Activated naive CD8-positive, alpha-beta T cell treated with anti-CD3 and anti-CD28 coated beads for 36 hours (primary cell): ENCODE measurements around the gene TMEM253. TPM values are rescaled to one million over a fixed set of nuclear protein-coding genes. Genes with fewer than 3 reads are reported as not detected.

Experiments used
- DNase-seq: peaks from one replicate; pipeline ENCODE4 v3.0.0; 2021
- H3K27ac Mint-ChIP-seq: one replicate; pipeline ENCODE4 v1.8.0; 2022; ENCODE audit warnings: mild to moderate bottlenecking, moderate library complexity, mixed read lengths
- H3K27me3 Mint-ChIP-seq: one replicate; pipeline ENCODE4 v1.8.0; 2022; ENCODE audit warnings: mild to moderate bottlenecking, mixed read lengths
- H3K36me3 Mint-ChIP-seq: one replicate; pipeline ENCODE4 v1.8.0; 2021; ENCODE audit warnings: mild to moderate bottlenecking, mixed read lengths
- H3K4me1 Mint-ChIP-seq: one replicate; pipeline ENCODE4 v1.8.0; 2021; ENCODE audit warnings: mixed read lengths
- H3K4me3 Mint-ChIP-seq: one replicate; pipeline ENCODE4 v1.8.0; 2022; ENCODE audit warnings: mild to moderate bottlenecking, moderate library complexity, mixed read lengths
- H3K9me3 Mint-ChIP-seq: one replicate; pipeline ENCODE4 v1.8.0; 2022; ENCODE audit warnings: mixed read lengths
- total RNA-seq, 2 experiments: library from RNA; stranded (reverse); gene quantifications; one replicate each; pipeline ENCODE4 v1.2.3, GENCODE V29; 2021

TMEM253 gene
- total RNA-seq, 2 experiments from 2014 or later: not detected

GRCh38 chr14:21081521-21082142 is 19.2 kb upstream of the TMEM253 start:
- H3K4me1 Mint-ChIP-seq: peaks cover 2% of the 10 kb centered on the region
- no peaks in the 10 kb centered on the region for H3K9me3 Mint-ChIP-seq
- H3K27me3 Mint-ChIP-seq: no peaks in the 10 kb centered on the region
- DNase-seq: no peak
- no peak overlapping the region for H3K4me3 Mint-ChIP-seq
- no peaks in the 10 kb centered on the region for H3K36me3 Mint-ChIP-seq
- H3K27ac Mint-ChIP-seq: no peak overlapping the region

- H3K4me3 Mint-ChIP-seq: no peak overlapping the region
Observed at GRCh38 chr14:21083565-21084325, 17.1 kb upstream of the TMEM253 start.

GRCh38 chr14:21084396-21084795 is 16.5 kb upstream of the TMEM253 start:
- H3K4me3 Mint-ChIP-seq: no peak overlapping the region
- DNase-seq: no peak
- H3K9me3 Mint-ChIP-seq: no peaks in the 10 kb centered on the region
- no peaks in the 10 kb centered on the region for H3K27me3 Mint-ChIP-seq
- no peak overlapping the region for H3K27ac Mint-ChIP-seq
- H3K36me3 Mint-ChIP-seq: no peaks in the 10 kb centered on the region
- H3K4me1 Mint-ChIP-seq: peaks cover 16% of the 10 kb centered on the region

More at GRCh38 chr14:21083565-21084325, 17.1 kb upstream of the TMEM253 start:
- Mint-ChIP-seq H3K36me3 (no peaks in the 10 kb centered on the region), H3K27ac (no peak overlapping the region), H3K9me3 (no peaks in the 10 kb centered on the region), H3K27me3 (no peaks in the 10 kb centered on the region), H3K4me1 (peaks cover 13% of the 10 kb centered on the region)
- no peak for DNase-seq

- H3K27ac Mint-ChIP-seq: no peak overlapping the region
- no peak overlapping the region for H3K4me3 Mint-ChIP-seq
- no peaks in the 10 kb centered on the region for H3K27me3 Mint-ChIP-seq
- DNase-seq: no peak
- H3K9me3 Mint-ChIP-seq: no peaks in the 10 kb centered on the region
- no peaks in the 10 kb centered on the region for H3K36me3 Mint-ChIP-seq
- H3K4me1 Mint-ChIP-seq: peaks cover 16% of the 10 kb centered on the region
Observed at GRCh38 chr14:21084998-21085853, 15.6 kb upstream of the TMEM253 start.

- no peaks in the 10 kb centered on the region for H3K27me3 Mint-ChIP-seq
- no peaks in the 10 kb centered on the region for H3K36me3 Mint-ChIP-seq
- DNase-seq: no peak
- H3K27ac Mint-ChIP-seq: no peak overlapping the region
- H3K9me3 Mint-ChIP-seq: no peaks in the 10 kb centered on the region
- no peak overlapping the region for H3K4me3 Mint-ChIP-seq
- peaks cover 16% of the 10 kb centered on the region for H3K4me1 Mint-ChIP-seq
Observed at GRCh38 chr14:21086908-21087293, 14.0 kb upstream of the TMEM253 start.

- H3K27ac Mint-ChIP-seq: no peak overlapping the region
- H3K9me3 Mint-ChIP-seq: no peaks in the 10 kb centered on the region
- no peak overlapping the region for H3K4me3 Mint-ChIP-seq
- DNase-seq: peak; percentile 46
- no peaks in the 10 kb centered on the region for H3K27me3 Mint-ChIP-seq
- no peaks in the 10 kb centered on the region for H3K36me3 Mint-ChIP-seq
- peaks cover 17% of the 10 kb centered on the region for H3K4me1 Mint-ChIP-seq
Observed at GRCh38 chr14:21087294-21088091, 13.4 kb upstream of the TMEM253 start.

- H3K4me1 Mint-ChIP-seq: peaks cover 19% of the 10 kb centered on the region
- H3K4me3 Mint-ChIP-seq: no peak overlapping the region
- H3K27ac Mint-ChIP-seq: no peak overlapping the region
- no peaks in the 10 kb centered on the region for H3K9me3 Mint-ChIP-seq
- no peak for DNase-seq
- no peaks in the 10 kb centered on the region for H3K27me3 Mint-ChIP-seq
- H3K36me3 Mint-ChIP-seq: no peaks in the 10 kb centered on the region
Observed at GRCh38 chr14:21088687-21089086, 12.2 kb upstream of the TMEM253 start.

GRCh38 chr14:21089271-21089670 is 11.6 kb upstream of the TMEM253 start:
- no peaks in the 10 kb centered on the region for H3K9me3 Mint-ChIP-seq
- peaks cover 19% of the 10 kb centered on the region for H3K4me1 Mint-ChIP-seq
- no peak for DNase-seq
- no peak overlapping the region for H3K4me3 Mint-ChIP-seq
- no peaks in the 10 kb centered on the region for H3K27me3 Mint-ChIP-seq
- H3K36me3 Mint-ChIP-seq: no peaks in the 10 kb centered on the region
- no peak overlapping the region for H3K27ac Mint-ChIP-seq

GRCh38 chr14:21089877-21090193 is 11.0 kb upstream of the TMEM253 start:
- DNase-seq: no peak
- H3K4me3 Mint-ChIP-seq: no peak overlapping the region
- no peaks in the 10 kb centered on the region for H3K36me3 Mint-ChIP-seq
- H3K4me1 Mint-ChIP-seq: peaks cover 19% of the 10 kb centered on the region
- H3K9me3 Mint-ChIP-seq: no peaks in the 10 kb centered on the region
- no peaks in the 10 kb centered on the region for H3K27me3 Mint-ChIP-seq
- no peak overlapping the region for H3K27ac Mint-ChIP-seq

- Mint-ChIP-seq H3K4me3 (no peak overlapping the region), H3K4me1 (peaks cover 19% of the 10 kb centered on the region), H3K36me3 (no peaks in the 10 kb centered on the region), H3K27me3 (no peaks in the 10 kb centered on the region), H3K27ac (no peak overlapping the region), H3K9me3 (no peaks in the 10 kb centered on the region)
- peak; percentile 44 for DNase-seq
Observed at GRCh38 chr14:21090194-21090939, 10.5 kb upstream of the TMEM253 start.

GRCh38 chr14:21090940-21091663 is 9.8 kb upstream of the TMEM253 start:
- no peaks in the 10 kb centered on the region for H3K27me3 Mint-ChIP-seq
- H3K36me3 Mint-ChIP-seq: no peaks in the 10 kb centered on the region
- H3K4me1 Mint-ChIP-seq: peaks cover 19% of the 10 kb centered on the region

GRCh38 chr14:21091821-21092272 is 9.0 kb upstream of the TMEM253 start:
- Mint-ChIP-seq H3K9me3 (no peaks in the 10 kb centered on the region), H3K27ac (no peak overlapping the region), H3K36me3 (no peaks in the 10 kb centered on the region), H3K27me3 (no peaks in the 10 kb centered on the region), H3K4me1 (peaks cover 17% of the 10 kb centered on the region), H3K4me3 (no peak overlapping the region)
- DNase-seq: no peak

More at GRCh38 chr14:21090940-21091663, 9.8 kb upstream of the TMEM253 start:
- no peak overlapping the region for H3K4me3 Mint-ChIP-seq
- no peaks in the 10 kb centered on the region for H3K9me3 Mint-ChIP-seq
- no peak overlapping the region for H3K27ac Mint-ChIP-seq
- no peak for DNase-seq

- no peak overlapping the region for H3K27ac Mint-ChIP-seq
- H3K36me3 Mint-ChIP-seq: no peaks in the 10 kb centered on the region
- H3K4me3 Mint-ChIP-seq: no peak overlapping the region
- no peaks in the 10 kb centered on the region for H3K27me3 Mint-ChIP-seq
- DNase-seq: peak; percentile 89
- no peaks in the 10 kb centered on the region for H3K9me3 Mint-ChIP-seq
- H3K4me1 Mint-ChIP-seq: peaks cover 20% of the 10 kb centered on the region
Observed at GRCh38 chr14:21092273-21093011, 8.4 kb upstream of the TMEM253 start.
